BLaER1 treated with 17β-estradiol and CSF1 and Interleukin-3, amounts not matched to agents 10 nM and 100 nM (cell line): ENCODE data around the gene C10orf143.

ENCODE experiments used
- H3K27ac ChIP-seq, 11 experiments: shearing (Covaris generic); formaldehyde crosslinking; 2 replicates each; pipeline ENCODE4 v1.8.1; 2022
- H3K27me3 ChIP-seq, 11 experiments: shearing (Covaris generic); formaldehyde crosslinking; 2 replicates each; pipeline ENCODE4 v1.8.1; 2022
- H3K36me3 ChIP-seq, 11 experiments: shearing (Covaris generic); formaldehyde crosslinking; 2 replicates each; pipeline ENCODE4 v1.8.1; 2022
- H3K4me1 ChIP-seq, 10 experiments: shearing (Covaris generic); formaldehyde crosslinking; 2 replicates each; pipeline ENCODE4 v1.8.1; 2022
- H3K4me2 ChIP-seq, 11 experiments: shearing (Covaris generic); formaldehyde crosslinking; 2 replicates each; pipeline ENCODE4 v1.8.1; 2022
- H3K4me3 ChIP-seq, 10 experiments: shearing (Covaris generic); formaldehyde crosslinking; 2 replicates each; pipeline ENCODE4 v1.8.1; 2022
- H3K9ac ChIP-seq, 11 experiments: shearing (Covaris generic); formaldehyde crosslinking; 2 replicates each; pipeline ENCODE4 v1.8.1; 2022
- H3K9me3 ChIP-seq, 11 experiments: shearing (Covaris generic); formaldehyde crosslinking; replicated peaks in 1 of 11; 2 replicates each; pipeline ENCODE4 v1.8.1; 2022
- H4K20me1 ChIP-seq, 11 experiments: shearing (Covaris generic); formaldehyde crosslinking; 2 replicates each; pipeline ENCODE4 v1.8.1; 2022
- Cebpa-rat ChIP-seq, 11 experiments: shearing (Covaris generic); IDR thresholded peaks; 2 replicates each; pipeline ENCODE4 v1.8.1; 2022

Gene C10orf143

DNA sequence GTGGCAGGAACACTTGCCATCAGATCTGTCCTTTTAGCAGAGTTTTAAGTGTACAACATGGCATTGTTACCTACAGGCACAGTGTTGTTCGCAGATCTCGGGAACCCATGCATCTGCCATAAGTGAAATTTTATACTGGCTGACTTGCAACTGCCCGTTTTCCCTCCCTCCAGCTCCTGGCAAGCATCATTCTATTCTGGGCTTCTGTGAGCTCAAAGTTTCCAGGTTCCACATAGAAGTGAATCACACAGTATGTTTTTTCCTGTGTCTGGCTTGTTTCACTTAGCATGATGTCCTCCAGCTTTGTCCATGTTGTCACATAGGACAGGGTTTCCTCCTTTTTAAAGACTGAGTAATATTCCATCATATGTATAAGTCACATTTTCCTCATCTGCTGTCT lies 56.6 kb downstream of the C10orf143 start:
- no peak overlapping the region for H3K4me2 ChIP-seq
- no peak for TF ChIP-seq Cebpa-rat (IDR thresholded peaks at IDR 0.05)

GRCh38 chr10:130053561-130053960 lies 57.1 kb downstream of the C10orf143 start:
- H3K27ac ChIP-seq = no peak overlapping the region
- no peak overlapping the region for H3K4me2 ChIP-seq
- no peak for TF ChIP-seq Cebpa-rat (IDR thresholded peaks at IDR 0.05)
- H3K36me3 ChIP-seq = peaks cover 0 to 14% (median 0%) of the 10 kb centered on the region in 11 experiments; a peak in 3 of 22 replicates
- no peak overlapping the region for H3K9ac ChIP-seq
- H3K4me1 ChIP-seq = peaks cover 0 to 41% (median 19%) of the 10 kb centered on the region in 10 experiments; a peak in 16 of 20 replicates
- no peaks in the 10 kb centered on the region for H4K20me1 ChIP-seq
- 0 out of 20 replicates have a peak overlapping the region, but pooled peaks of 1 of the 10 experiments have one; percentile 4 for H3K4me3 ChIP-seq
- H3K27me3 ChIP-seq = no peaks in the 10 kb centered on the region
- peaks cover 40 to 64% (median 55%) of the 10 kb centered on the region in 11 experiments for H3K9me3 ChIP-seq

More for the DNA sequence above, 56.6 kb downstream of the C10orf143 start:
- peaks cover 0 to 46% (median 23%) of the 10 kb centered on the region in 10 experiments; a peak in 16 of 20 replicates for H3K4me1 ChIP-seq
- H3K9ac ChIP-seq = no peak overlapping the region
- no peaks in the 10 kb centered on the region for H3K27me3 ChIP-seq
- no peak overlapping the region for H3K27ac ChIP-seq
- H3K36me3 ChIP-seq = peaks cover 0 to 14% (median 0%) of the 10 kb centered on the region in 11 experiments; a peak in 3 of 22 replicates
- no peak overlapping the region for H3K4me3 ChIP-seq
- H4K20me1 ChIP-seq = no peaks in the 10 kb centered on the region
- H3K9me3 ChIP-seq = peaks cover 40 to 63% (median 55%) of the 10 kb centered on the region in 11 experiments

DNA sequence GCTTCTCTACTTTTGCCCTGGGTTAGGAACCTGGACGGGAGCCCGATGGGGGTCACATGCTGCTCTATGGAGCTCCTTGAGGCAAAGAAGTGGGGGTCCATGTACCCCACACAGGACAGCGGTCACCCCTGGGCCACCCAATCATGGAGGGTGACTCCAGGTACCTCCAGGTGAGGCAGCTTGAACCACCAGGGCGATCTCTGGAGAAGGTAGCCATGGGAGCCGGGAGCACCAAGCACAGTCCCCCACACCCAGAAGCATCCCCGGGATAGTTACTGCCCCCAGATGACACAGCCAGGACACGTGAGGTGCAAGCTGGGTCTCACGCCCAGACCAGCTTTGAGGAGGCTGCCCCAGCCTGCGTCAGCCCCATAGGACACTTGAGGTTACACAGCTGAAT lies 58.4 kb downstream of the C10orf143 start:
- peaks cover 0 to 14% (median 0%) of the 10 kb centered on the region in 11 experiments; a peak in 3 of 22 replicates for H3K36me3 ChIP-seq
- H3K4me3 ChIP-seq = no peak overlapping the region
- H3K4me2 ChIP-seq = no peak overlapping the region
- no peak overlapping the region for H3K9ac ChIP-seq
- no peak for TF ChIP-seq Cebpa-rat (IDR thresholded peaks at IDR 0.05)
- H3K27ac ChIP-seq = no peak overlapping the region
- peaks cover 0 to 41% (median 16%) of the 10 kb centered on the region in 10 experiments; a peak in 12 of 20 replicates for H3K4me1 ChIP-seq
- H4K20me1 ChIP-seq = no peaks in the 10 kb centered on the region
- no peaks in the 10 kb centered on the region for H3K27me3 ChIP-seq
- H3K9me3 ChIP-seq = peaks cover 40 to 63% (median 50%) of the 10 kb centered on the region in 11 experiments

DNA sequence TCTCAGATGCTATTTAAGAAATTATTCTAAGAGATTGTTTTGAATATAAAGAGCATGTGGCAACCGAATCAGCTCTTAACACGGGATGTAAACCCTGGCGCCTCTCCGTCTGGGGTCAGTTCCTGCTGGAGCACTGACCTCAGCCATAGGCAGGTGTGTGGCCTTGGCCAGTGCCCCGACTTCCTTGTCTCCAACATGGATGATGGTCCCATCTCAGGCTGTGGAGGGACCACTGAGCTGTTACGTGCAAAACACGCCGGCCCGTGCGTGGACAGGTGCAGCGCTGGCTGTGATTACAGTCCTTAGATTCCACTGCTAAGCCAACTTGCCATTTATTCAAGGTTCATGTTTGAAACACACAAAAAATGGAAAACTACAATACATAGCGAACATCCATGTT lies 59.9 kb downstream of the C10orf143 start:
- H3K27me3 ChIP-seq = no peaks in the 10 kb centered on the region
- H4K20me1 ChIP-seq = no peaks in the 10 kb centered on the region
- no peak overlapping the region for H3K4me3 ChIP-seq
- no peak for TF ChIP-seq Cebpa-rat (IDR thresholded peaks at IDR 0.05)
- H3K9ac ChIP-seq = no peak overlapping the region
- H3K36me3 ChIP-seq = peaks cover 0 to 10% (median 0%) of the 10 kb centered on the region in 11 experiments; a peak in 3 of 22 replicates
- no peak overlapping the region for H3K4me2 ChIP-seq
- peaks cover 33 to 51% (median 37%) of the 10 kb centered on the region in 11 experiments for H3K9me3 ChIP-seq
- peaks cover 0 to 40% (median 23%) of the 10 kb centered on the region in 10 experiments; a peak in 13 of 20 replicates for H3K4me1 ChIP-seq
- H3K27ac ChIP-seq = no peak overlapping the region

DNA sequence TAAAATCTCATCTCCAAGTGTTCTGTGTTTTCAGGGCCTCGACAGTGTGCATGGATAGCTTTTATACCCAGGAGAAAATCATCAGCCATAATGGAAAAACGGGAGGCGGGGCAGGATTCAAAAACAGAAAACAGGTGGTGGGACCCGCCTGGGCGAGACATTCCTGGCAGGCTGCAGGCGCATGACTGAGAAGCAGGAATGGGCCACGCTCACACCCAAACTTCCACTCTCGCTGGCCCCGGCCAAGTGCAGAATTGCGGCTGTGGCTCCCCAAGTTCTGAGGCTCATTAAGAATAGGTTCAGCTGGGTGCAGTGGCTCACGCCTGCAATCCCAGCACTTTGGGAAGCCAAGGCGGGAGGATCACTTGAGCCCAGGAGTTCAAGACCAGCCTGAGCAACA lies 60.6 kb downstream of the C10orf143 start:
- H3K9me3 ChIP-seq = peaks cover 26 to 43% (median 30%) of the 10 kb centered on the region in 11 experiments
- no peak overlapping the region for H3K4me2 ChIP-seq
- H3K9ac ChIP-seq = no peak overlapping the region
- H3K36me3 ChIP-seq = peaks cover 0 to 10% (median 0%) of the 10 kb centered on the region in 11 experiments; a peak in 2 of 22 replicates
- peaks cover 6 to 45% (median 31%) of the 10 kb centered on the region in 10 experiments; a peak in 17 of 20 replicates for H3K4me1 ChIP-seq
- no peak for TF ChIP-seq Cebpa-rat (IDR thresholded peaks at IDR 0.05)
- no peak overlapping the region for H3K4me3 ChIP-seq
- H3K27me3 ChIP-seq = no peaks in the 10 kb centered on the region; a peak in 1 of 22 replicates
- no peak overlapping the region for H3K27ac ChIP-seq
- no peaks in the 10 kb centered on the region for H4K20me1 ChIP-seq

DNA sequence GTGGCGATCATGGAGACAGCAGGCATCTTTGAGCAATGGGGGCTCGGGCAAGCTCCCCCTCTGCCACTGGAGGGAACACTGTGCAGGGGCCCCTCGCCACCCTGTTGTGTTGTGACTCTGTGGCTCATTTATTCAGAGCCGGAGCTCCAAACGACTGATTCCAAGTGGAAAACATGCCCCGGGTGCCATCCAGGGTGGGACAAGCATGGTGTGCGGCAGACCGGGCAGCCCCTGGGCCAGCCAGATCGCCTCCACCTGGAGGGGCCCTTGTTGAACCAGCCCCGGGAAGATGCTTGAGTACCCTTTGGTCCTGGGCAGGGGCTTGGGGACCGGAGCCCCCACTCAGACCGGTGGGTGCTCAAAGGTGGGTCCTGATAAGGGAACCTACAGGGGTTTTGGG lies 61.4 kb downstream of the C10orf143 start:
- Histone ChIP-seq H4K20me1 (no peaks in the 10 kb centered on the region), H3K27me3 (no peaks in the 10 kb centered on the region; a peak in 1 of 22 replicates), H3K9me3 (peaks cover 19 to 36% (median 22%) of the 10 kb centered on the region in 11 experiments), H3K36me3 (peaks cover 0 to 7% (median 0%) of the 10 kb centered on the region in 11 experiments; a peak in 2 of 22 replicates), H3K9ac (no peak overlapping the region), H3K27ac (no peak overlapping the region), H3K4me1 (peaks cover 7 to 52% (median 38%) of the 10 kb centered on the region in 10 experiments; a peak in 18 of 20 replicates), H3K4me2 (peak overlapping the region in 1 of 11 experiments; percentile 1; a peak in 1 of 22 replicates), H3K4me3 (no peak overlapping the region)
- no peak for TF ChIP-seq Cebpa-rat (IDR thresholded peaks at IDR 0.05)

- peak overlapping the region in 8 of 11 experiments; percentile 4 to 74 (median 46); a peak in 14 of 22 replicates for H3K4me2 ChIP-seq
- H3K4me1 ChIP-seq = peaks cover 7 to 64% (median 50%) of the 10 kb centered on the region in 10 experiments; a peak in 18 of 20 replicates
- no peaks in the 10 kb centered on the region for H3K36me3 ChIP-seq
- H3K9me3 ChIP-seq = peaks cover 7 to 24% (median 11%) of the 10 kb centered on the region in 11 experiments; a peak in 19 of 22 replicates
- no peak overlapping the region for H3K9ac ChIP-seq
- H4K20me1 ChIP-seq = no peaks in the 10 kb centered on the region
- no peak overlapping the region for H3K27ac ChIP-seq
- no peak overlapping the region for H3K4me3 ChIP-seq
- H3K27me3 ChIP-seq = no peaks in the 10 kb centered on the region; a peak in 1 of 22 replicates
- no peak for TF ChIP-seq Cebpa-rat (IDR thresholded peaks at IDR 0.05)
These were observed 62.5 kb downstream of the C10orf143 start for GRCh38 chr10:130048081-130048480.

- peaks cover 0 to 17% (median 4%) of the 10 kb centered on the region in 11 experiments; a peak in 12 of 22 replicates for H3K9me3 ChIP-seq
- H3K9ac ChIP-seq = no peak overlapping the region
- H3K4me2 ChIP-seq = peak overlapping the region in 6 of 11 experiments; percentile 24 to 74 (median 54); a peak in 9 of 22 replicates
- TF ChIP-seq Cebpa-rat (IDR thresholded peaks at IDR 0.05) = no peak
- no peak overlapping the region for H3K4me3 ChIP-seq
- H3K27ac ChIP-seq = no peak overlapping the region
- H3K4me1 ChIP-seq = peaks cover 7 to 71% (median 50%) of the 10 kb centered on the region in 10 experiments; a peak in 18 of 20 replicates
- no peaks in the 10 kb centered on the region for H4K20me1 ChIP-seq
- H3K27me3 ChIP-seq = no peaks in the 10 kb centered on the region; a peak in 1 of 22 replicates
- H3K36me3 ChIP-seq = no peaks in the 10 kb centered on the region
These were observed 63.3 kb downstream of the C10orf143 start for GRCh38 chr10:130047336-130047735.

DNA sequence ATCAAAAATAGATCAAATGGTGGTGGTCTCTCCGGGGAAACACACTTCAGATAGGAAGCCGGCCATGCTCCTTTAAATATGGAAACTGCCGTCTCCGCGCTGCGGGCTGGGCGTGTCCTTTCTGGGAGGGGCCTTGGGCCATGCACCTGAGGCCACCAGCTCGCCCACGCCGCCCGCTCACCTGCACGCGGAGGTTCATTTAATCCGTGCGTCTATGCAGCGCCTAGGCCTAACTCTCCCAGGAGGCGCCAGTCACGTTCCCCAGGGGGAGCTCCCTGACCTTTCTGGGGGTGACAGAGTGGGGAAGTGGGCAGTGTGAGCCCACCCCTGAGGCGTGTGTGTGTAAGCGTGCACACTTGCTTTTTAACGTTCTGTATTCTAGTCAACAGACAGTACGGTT lies 64.0 kb downstream of the C10orf143 start:
- H3K9me3 ChIP-seq = peaks cover 0 to 13% (median 4%) of the 10 kb centered on the region in 11 experiments; a peak in 7 of 22 replicates
- peaks cover 7 to 71% (median 50%) of the 10 kb centered on the region in 10 experiments; a peak in 18 of 20 replicates for H3K4me1 ChIP-seq
- no peaks in the 10 kb centered on the region; a peak in 1 of 22 replicates for H3K27me3 ChIP-seq
- H3K4me2 ChIP-seq = peak overlapping the region in 6 of 11 experiments; percentile 19 to 74 (median 54); a peak in 10 of 22 replicates
- no peak overlapping the region for H3K9ac ChIP-seq
- no peak for TF ChIP-seq Cebpa-rat (IDR thresholded peaks at IDR 0.05)
- H3K36me3 ChIP-seq = no peaks in the 10 kb centered on the region
- H4K20me1 ChIP-seq = no peaks in the 10 kb centered on the region
- H3K4me3 ChIP-seq = no peak overlapping the region
- no peak overlapping the region for H3K27ac ChIP-seq
